NOMO-1 treated with DMSO at 0.1 percent for 48 hours (cell line): Measurements from ENCODE around the gene PREB.
A peak's percentile ranks its signal among the peaks of the same experiment; 100 is the strongest.
"Not testable (repeated sequence)": the region's sequence is repeated elsewhere in the genome, so short reads cannot be mapped to it uniquely, and the experiment has no call there.

Source experiments
- DNase-seq: peaks from one replicate; lab custom pipeline; 2025; ENCODE audit not compliant: unreplicated experiment; lab: John Stamatoyannopoulos, UW

The PREB gene

GRCh38 chr2:27127883-27128667 lies 6.4 kb downstream of the PREB start:
- DNase-seq: no peak

GRCh38 chr2:27126252-27126710 lies 8.2 kb downstream of the PREB start:
- no peak for DNase-seq

- no peak for DNase-seq
Observed at GRCh38 chr2:27125104-27125503, 9.3 kb downstream of the PREB start.

GRCh38 chr2:27123302-27124150 lies 10.9 kb downstream of the PREB start, which contains the start of gene ABHD1:
Gene ABHD1, plus strand, starts transcription at chr2:27123815. Its CDS starts 134 bp downstream, at chr2:27123949.
- peak; percentile 64 for DNase-seq

- no peak for DNase-seq
Observed at GRCh38 chr2:27122791-27123190, 11.6 kb downstream of the PREB start.

- DNase-seq: peak; percentile 40
Observed at GRCh38 chr2:27121906-27122305, 12.5 kb downstream of the PREB start.

GRCh38 chr2:27119330-27119670 lies 15.1 kb downstream of the PREB start:
- not testable (repeated sequence) for DNase-seq

GRCh38 chr2:27118525-27119329 lies 15.7 kb downstream of the PREB start, which contains the start of gene CGREF1:
Gene CGREF1, minus strand, starts transcription at chr2:27119128. Its CDS starts 14,762 bp downstream, at chr2:27104366.
- no peak for DNase-seq

- no peak for DNase-seq
Observed at GRCh38 chr2:27117995-27118524, 16.4 kb downstream of the PREB start.

GRCh38 chr2:27115519-27115918 lies 18.9 kb downstream of the PREB start:
- no peak for DNase-seq

- not testable (repeated sequence) for DNase-seq
Observed at GRCh38 chr2:27111392-27112078, 22.9 kb downstream of the PREB start.

GRCh38 chr2:27110603-27111352 lies 23.7 kb downstream of the PREB start:
- not testable (repeated sequence) for DNase-seq

GRCh38 chr2:27109083-27109482 lies 25.4 kb downstream of the PREB start:
- DNase-seq: no peak

GRCh38 chr2:27108221-27108620 lies 26.2 kb downstream of the PREB start:
- DNase-seq: no peak

GRCh38 chr2:27105981-27106380 lies 28.5 kb downstream of the PREB start:
- DNase-seq: no peak

- no peak for DNase-seq
Observed at GRCh38 chr2:27102329-27102728, 32.1 kb downstream of the PREB start.

GRCh38 chr2:27100036-27100435 lies 34.4 kb downstream of the PREB start:
- DNase-seq: no peak

- no peak for DNase-seq
Observed at GRCh38 chr2:27099334-27099955, 35.0 kb downstream of the PREB start.

GRCh38 chr2:27097341-27097740 lies 37.1 kb downstream of the PREB start:
- DNase-seq: no peak
